A204.1 (cell line): Measurements from ENCODE around the gene LITAF.

Experiments
- FAIRE-seq: peaks from 2 replicates; lab custom pipeline; 2012; peaks lifted over from hg19 to GRCh38; lab: Jason Lieb, UNC

The LITAF gene

GRCh38 chr16:11586856-11587642 is at the start of gene LITAF:
Gene LITAF (minus strand): TSS chr16:11586919. CDS start chr16:11556730, 30,189 bp downstream.
- FAIRE-seq: no peak

- no peak for FAIRE-seq
Observed at GRCh38 chr16:11636172-11636721, 49.5 kb upstream of the LITAF start.

GRCh38 chr16:11635679-11636171 is 49.0 kb upstream of the LITAF start:
- FAIRE-seq: no peak

GRCh38 chr16:11635113-11635652 is 48.5 kb upstream of the LITAF start:
- no peak for FAIRE-seq

GRCh38 chr16:11634312-11634711 is 47.6 kb upstream of the LITAF start:
- no peak for FAIRE-seq

- FAIRE-seq: no peak
Observed at GRCh38 chr16:11633113-11633512, 46.4 kb upstream of the LITAF start.

GRCh38 chr16:11632455-11632939 is 45.8 kb upstream of the LITAF start:
- FAIRE-seq: no peak

GRCh38 chr16:11631214-11631613 is 44.5 kb upstream of the LITAF start:
- no peak for FAIRE-seq

GRCh38 chr16:11630768-11631056 is 44.0 kb upstream of the LITAF start:
- FAIRE-seq: no peak

- no peak for FAIRE-seq
Observed at GRCh38 chr16:11630046-11630767, 43.5 kb upstream of the LITAF start.

- no peak for FAIRE-seq
Observed at GRCh38 chr16:11629071-11630030, 42.6 kb upstream of the LITAF start.

GRCh38 chr16:11627822-11628457 is 41.2 kb upstream of the LITAF start:
- FAIRE-seq: no peak

- FAIRE-seq: no peak
Observed at GRCh38 chr16:11627292-11627663, 40.6 kb upstream of the LITAF start.

- FAIRE-seq: no peak
Observed at GRCh38 chr16:11626657-11627291, 40.1 kb upstream of the LITAF start.

- FAIRE-seq: no peak
Observed at GRCh38 chr16:11625769-11626168, 39.0 kb upstream of the LITAF start.

GRCh38 chr16:11624636-11625607 is 38.2 kb upstream of the LITAF start:
- no peak for FAIRE-seq

- FAIRE-seq: no peak
Observed at GRCh38 chr16:11624205-11624604, 37.5 kb upstream of the LITAF start.

GRCh38 chr16:11621920-11622651 is 35.4 kb upstream of the LITAF start:
- FAIRE-seq: no peak

- FAIRE-seq: no peak
Observed at GRCh38 chr16:11621539-11621919, 34.8 kb upstream of the LITAF start.
